ENCODE measurements around the gene SPAG16.

SPAG16 gene

GRCh38 chr2:214412679-214413078 lies 1128.4 kb downstream of the SPAG16 start:
- no peak overlapping the region for H3K4me3 ChIP-seq (ENCODE audit: low read depth, low read length)
- no peak for TF ChIP-seq CTCF (IDR thresholded peaks at IDR 0.05; ENCODE audit: control insufficient read depth, extremely low read depth, insufficient read depth)
- DNase-seq (ENCODE audit: low read depth) = no peak

- no peak for DNase-seq (ENCODE audit: low read depth)
- TF ChIP-seq CTCF (IDR thresholded peaks at IDR 0.05; ENCODE audit: control insufficient read depth, extremely low read depth, insufficient read depth) = no peak
- H3K4me3 ChIP-seq (ENCODE audit: low read depth, low read length) = no peak overlapping the region
These were observed 1152.2 kb downstream of the SPAG16 start for GRCh38 chr2:214436470-214436869.

GRCh38 chr2:214450118-214450894 lies 1166.0 kb downstream of the SPAG16 start:
- no peak for TF ChIP-seq CTCF (IDR thresholded peaks at IDR 0.05; ENCODE audit: control insufficient read depth, extremely low read depth, insufficient read depth)
- no peak for DNase-seq (ENCODE audit: low read depth)
- no peak overlapping the region for H3K4me3 ChIP-seq (ENCODE audit: low read depth, low read length)

- TF ChIP-seq CTCF (IDR thresholded peaks at IDR 0.05; ENCODE audit: control insufficient read depth, extremely low read depth, insufficient read depth) = no peak
- no peak for DNase-seq (ENCODE audit: low read depth)
- H3K4me3 ChIP-seq (ENCODE audit: low read depth, low read length) = no peak overlapping the region
These were observed 1167.4 kb downstream of the SPAG16 start for GRCh38 chr2:214451516-214452275.

All from LNCaP clone FGC (cell line).